OCI-LY1 (cell line): ENCODE measurements around the gene BACE2.

Source experiments
- H2AFZ ChIP-seq: fragments of 200-600 bp; sonication (generic), shearing (Covaris generic); 2 replicates; pipeline ENCODE4 v1.6.0; 2014; ENCODE audit warnings: antibody characterized with exemption, mild to moderate bottlenecking, low read length
- H3F3A ChIP-seq: fragments of 200-600 bp; sonication (generic), shearing (Covaris generic); 2 replicates; pipeline ENCODE4 v1.6.0; 2014; ENCODE audit warnings: mild to moderate bottlenecking, antibody characterized with exemption, low read length, moderate library complexity; ENCODE audit not compliant: insufficient read depth
- H3K27ac ChIP-seq: fragments of 200-600 bp; sonication (generic); 2 replicates; pipeline ENCODE4 v1.5.1; 2014; ENCODE audit warnings: low read length, mixed run types, mild to moderate bottlenecking, low read depth; ENCODE audit not compliant: poor library complexity, severe bottlenecking
- H3K27me3 ChIP-seq: fragments of 200-600 bp; sonication (generic); 2 replicates; pipeline ENCODE4 v1.6.0; 2014; ENCODE audit warnings: antibody characterized with exemption, mild to moderate bottlenecking, low read length, moderate library complexity; ENCODE audit not compliant: insufficient read depth
- H3K36me3 ChIP-seq: fragments of 200-600 bp; sonication (generic); 2 replicates; pipeline ENCODE4 v1.6.1; 2014; ENCODE audit warnings: mild to moderate bottlenecking, antibody characterized with exemption, low read length, moderate library complexity, mixed read lengths; ENCODE audit not compliant: insufficient read depth
- H3K4me1 ChIP-seq: fragments of 200-600 bp; sonication (generic); 2 replicates; pipeline ENCODE4 v1.5.1; 2014; ENCODE audit warnings: mild to moderate bottlenecking, low read length, moderate library complexity; ENCODE audit not compliant: insufficient read depth, severe bottlenecking
- H3K4me2 ChIP-seq: fragments of 200-600 bp; sonication (generic), shearing (Covaris generic); 2 replicates; pipeline ENCODE4 v1.6.1; 2014; ENCODE audit warnings: low read length
- H3K4me3 ChIP-seq: fragments of 200-600 bp; sonication (generic); 2 replicates; pipeline ENCODE4 v1.5.1; 2014; ENCODE audit warnings: low read length, low read depth, mild to moderate bottlenecking, mixed read lengths; ENCODE audit not compliant: poor library complexity, severe bottlenecking
- H3K79me2 ChIP-seq: fragments of 200-600 bp; shearing (Covaris generic); 2 replicates; pipeline ENCODE4 v1.6.1; 2016; ENCODE audit warnings: mixed run types, low read length, mixed read lengths; ENCODE audit not compliant: insufficient read depth
- H3K9ac ChIP-seq: fragments of 200-600 bp; sonication (generic), shearing (Covaris generic); 2 replicates; pipeline ENCODE4 v1.6.1; 2014; ENCODE audit warnings: mild to moderate bottlenecking, low read length, mixed read lengths
- H3K9me2 ChIP-seq: fragments of 200-600 bp; sonication (generic), shearing (Covaris generic); 2 replicates; pipeline ENCODE4 v1.6.1; 2014; ENCODE audit warnings: low read depth, mild to moderate bottlenecking, low read length, mixed read lengths
- H3K9me3 ChIP-seq: fragments of 200-600 bp; shearing (Covaris generic); 2 replicates; pipeline ENCODE4 v1.6.1; 2014; ENCODE audit warnings: low read length, mixed read lengths
- H4K20me1 ChIP-seq: fragments of 200-600 bp; sonication (generic), shearing (Covaris generic); 2 replicates; pipeline ENCODE4 v1.6.0; 2016; ENCODE audit warnings: mild to moderate bottlenecking, low read length; ENCODE audit not compliant: insufficient read depth
- EZH2 ChIP-seq: fragments of 200-600 bp; sonication (generic), shearing (Covaris generic); IDR thresholded peaks from 2 replicates; pipeline ENCODE4 v1.8.0; 2017; ENCODE audit warnings: borderline replicate concordance, mixed run types, mild to moderate bottlenecking, antibody characterized with exemption, low read length, moderate library complexity, mixed read lengths
- TF ChIP-seq, protein P1 (sequence below): fragments of 200-600 bp; sonication (generic), shearing (Covaris generic); IDR thresholded peaks from 2 replicates; pipeline ENCODE4 v1.5.1; 2017; ENCODE audit warnings: mild to moderate bottlenecking, antibody characterized with exemption, low read length, moderate library complexity, mixed read lengths

The BACE2 gene

DNA sequence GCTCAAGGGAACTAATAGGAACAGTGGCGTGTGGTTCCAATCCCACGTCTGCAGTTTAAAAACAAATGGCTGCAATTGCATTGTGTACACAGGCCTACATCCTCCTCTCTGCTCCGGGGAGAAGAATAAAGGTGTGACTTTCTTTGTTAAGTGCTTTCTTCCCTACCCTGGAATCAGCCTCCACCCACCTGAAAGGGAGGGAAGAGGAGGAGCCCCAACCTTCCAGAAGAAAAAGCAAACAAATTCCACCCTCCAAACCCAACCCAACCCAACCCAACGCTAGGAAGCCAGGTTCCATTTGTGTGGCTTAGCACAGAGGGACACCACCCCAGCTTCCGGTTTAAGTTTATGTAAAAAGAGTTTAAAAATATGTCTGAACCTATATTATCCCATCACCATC, 11.8 kb upstream of the BACE2 start:
- H3K9me2 ChIP-seq, result no peaks in the 10 kb centered on the region
- H3K4me3 ChIP-seq, result no peak overlapping the region
- H3K36me3 ChIP-seq, result no peaks in the 10 kb centered on the region
- TF ChIP-seq EZH2, result no peak
- TF ChIP-seq, protein P1, sequence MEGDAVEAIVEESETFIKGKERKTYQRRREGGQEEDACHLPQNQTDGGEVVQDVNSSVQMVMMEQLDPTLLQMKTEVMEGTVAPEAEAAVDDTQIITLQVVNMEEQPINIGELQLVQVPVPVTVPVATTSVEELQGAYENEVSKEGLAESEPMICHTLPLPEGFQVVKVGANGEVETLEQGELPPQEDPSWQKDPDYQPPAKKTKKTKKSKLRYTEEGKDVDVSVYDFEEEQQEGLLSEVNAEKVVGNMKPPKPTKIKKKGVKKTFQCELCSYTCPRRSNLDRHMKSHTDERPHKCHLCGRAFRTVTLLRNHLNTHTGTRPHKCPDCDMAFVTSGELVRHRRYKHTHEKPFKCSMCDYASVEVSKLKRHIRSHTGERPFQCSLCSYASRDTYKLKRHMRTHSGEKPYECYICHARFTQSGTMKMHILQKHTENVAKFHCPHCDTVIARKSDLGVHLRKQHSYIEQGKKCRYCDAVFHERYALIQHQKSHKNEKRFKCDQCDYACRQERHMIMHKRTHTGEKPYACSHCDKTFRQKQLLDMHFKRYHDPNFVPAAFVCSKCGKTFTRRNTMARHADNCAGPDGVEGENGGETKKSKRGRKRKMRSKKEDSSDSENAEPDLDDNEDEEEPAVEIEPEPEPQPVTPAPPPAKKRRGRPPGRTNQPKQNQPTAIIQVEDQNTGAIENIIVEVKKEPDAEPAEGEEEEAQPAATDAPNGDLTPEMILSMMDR, result no peak
- H4K20me1 ChIP-seq, result no peaks in the 10 kb centered on the region
- H3K4me1 ChIP-seq, result no peaks in the 10 kb centered on the region
- H3K4me2 ChIP-seq, result no peak overlapping the region
- no peak overlapping the region for H2AFZ ChIP-seq
- H3K27ac ChIP-seq, result no peak overlapping the region
- peaks cover 3% of the 10 kb centered on the region; the same call in 1 of the 2 replicates for H3K27me3 ChIP-seq
- H3K9ac ChIP-seq, result no peak overlapping the region
- H3F3A ChIP-seq, result no peaks in the 10 kb centered on the region
- no peaks in the 10 kb centered on the region for H3K9me3 ChIP-seq
- no peaks in the 10 kb centered on the region for H3K79me2 ChIP-seq

DNA sequence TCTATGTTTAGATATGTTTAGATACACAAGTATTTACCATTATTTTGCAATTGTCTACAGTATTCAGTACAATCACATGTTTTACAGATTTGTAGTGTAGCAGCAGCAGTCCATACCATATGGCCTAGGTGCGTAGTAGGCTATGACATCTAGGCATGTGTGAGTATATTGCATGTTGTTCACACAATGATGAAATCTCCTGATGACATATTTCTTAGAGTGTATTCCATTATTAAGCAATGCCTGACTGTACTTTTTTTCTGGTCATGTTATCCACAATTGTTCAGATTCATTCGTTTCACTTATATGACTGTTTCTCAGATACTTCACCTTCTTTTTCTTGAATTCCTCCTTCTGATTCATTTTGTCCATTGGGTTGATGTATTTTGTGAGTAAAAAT, 9.9 kb upstream of the BACE2 start:
- no peaks in the 10 kb centered on the region for H3K79me2 ChIP-seq
- H3K36me3 ChIP-seq, result no peaks in the 10 kb centered on the region
- no peaks in the 10 kb centered on the region for H3K9me3 ChIP-seq

GRCh38 chr21:41160036-41160435, 7.9 kb upstream of the BACE2 start:
- Histone ChIP-seq H3K36me3 (no peaks in the 10 kb centered on the region), H3K9ac (no peak overlapping the region), H3K4me1 (no peaks in the 10 kb centered on the region), H3K27me3 (peaks cover 3% of the 10 kb centered on the region; the same call in 1 of the 2 replicates), H3K27ac (no peak overlapping the region), H2AFZ (no peak overlapping the region), H3K4me2 (no peak overlapping the region), H3K9me2 (no peaks in the 10 kb centered on the region), H3K4me3 (no peak overlapping the region), H3F3A (no peaks in the 10 kb centered on the region), H3K9me3 (no peaks in the 10 kb centered on the region), H4K20me1 (no peaks in the 10 kb centered on the region), H3K79me2 (no peaks in the 10 kb centered on the region)
- no peak for TF ChIP-seq EZH2
- TF ChIP-seq, protein P1, result no peak

More for the DNA sequence above, 9.9 kb upstream of the BACE2 start:
- H3F3A ChIP-seq, result no peaks in the 10 kb centered on the region
- H3K9ac ChIP-seq, result no peak overlapping the region
- no peak overlapping the region for H3K4me3 ChIP-seq
- no peaks in the 10 kb centered on the region for H4K20me1 ChIP-seq
- H3K27ac ChIP-seq, result no peak overlapping the region
- no peak overlapping the region for H3K4me2 ChIP-seq
- TF ChIP-seq, protein P1, result no peak
- TF ChIP-seq EZH2, result no peak
- no peaks in the 10 kb centered on the region for H3K4me1 ChIP-seq
- H3K9me2 ChIP-seq, result no peaks in the 10 kb centered on the region
- H2AFZ ChIP-seq, result no peak overlapping the region
- H3K27me3 ChIP-seq, result peaks cover 3% of the 10 kb centered on the region; the same call in 1 of the 2 replicates
